ENCODE data around the gene PKIG. TPM values are rescaled to one million over a fixed set of nuclear protein-coding genes. Genes with fewer than 3 reads are reported as not detected.

Gene PKIG
- total and polyA plus RNA-seq, 2 experiments from 2014 or later, result 90.4 to 100 TPM

- no peaks in the 10 kb centered on the region for H3K9me3 ChIP-seq (ENCODE audit: low read depth)
- no peaks in the 10 kb centered on the region for H3K36me3 ChIP-seq
- no peak overlapping the region for H3K4me3 ChIP-seq
- H3K27me3 ChIP-seq, result no peaks in the 10 kb centered on the region
- H3K4me1 ChIP-seq (ENCODE audit: low read depth), result peaks cover 13% of the 10 kb centered on the region
- H3K27ac ChIP-seq, result no peak overlapping the region
- DNase-seq (ENCODE audit: low read depth in 1 of 2, low spot score in 1 of 2), result no peak
- no peak for TF ChIP-seq CTCF (IDR thresholded peaks at IDR 0.05; ENCODE audit: low read depth, low read length)
These were observed 58.9 kb downstream of the PKIG start for GRCh38 chr20:44641325-44641724.

- TF ChIP-seq CTCF (IDR thresholded peaks at IDR 0.05; ENCODE audit: low read depth, low read length), result no peak
- Histone ChIP-seq H3K9me3 (ENCODE audit: low read depth) (no peaks in the 10 kb centered on the region), H3K27ac (peak overlapping the region; percentile 80), H3K27me3 (no peaks in the 10 kb centered on the region), H3K4me3 (no peak overlapping the region), H3K4me1 (ENCODE audit: low read depth) (peaks cover 13% of the 10 kb centered on the region), H3K36me3 (no peaks in the 10 kb centered on the region)
- DNase-seq (ENCODE audit: low read depth in 1 of 2, low spot score in 1 of 2), result peak; percentile 69 to 97
These were observed 60.1 kb downstream of the PKIG start for GRCh38 chr20:44642203-44643153.

- Histone ChIP-seq H3K4me3 (no peak overlapping the region), H3K4me1 (ENCODE audit: low read depth) (peaks cover 13% of the 10 kb centered on the region), H3K36me3 (no peaks in the 10 kb centered on the region), H3K27me3 (no peaks in the 10 kb centered on the region), H3K9me3 (ENCODE audit: low read depth) (no peaks in the 10 kb centered on the region), H3K27ac (peak overlapping the region; percentile 80)
- no peak for DNase-seq (ENCODE audit: low read depth in 1 of 2, low spot score in 1 of 2)
- no peak for TF ChIP-seq CTCF (IDR thresholded peaks at IDR 0.05; ENCODE audit: low read depth, low read length)
These were observed 60.8 kb downstream of the PKIG start for GRCh38 chr20:44643154-44643519.

- TF ChIP-seq CTCF (IDR thresholded peaks at IDR 0.05; ENCODE audit: low read depth, low read length), result no peak
- no peaks in the 10 kb centered on the region for H3K36me3 ChIP-seq
- DNase-seq (ENCODE audit: low read depth in 1 of 2, low spot score in 1 of 2), result peak; percentile 41 to 88
- H3K27ac ChIP-seq, result no peak overlapping the region
- H3K27me3 ChIP-seq, result no peaks in the 10 kb centered on the region
- H3K9me3 ChIP-seq (ENCODE audit: low read depth), result no peaks in the 10 kb centered on the region
- H3K4me1 ChIP-seq (ENCODE audit: low read depth), result peaks cover 13% of the 10 kb centered on the region
- H3K4me3 ChIP-seq, result no peak overlapping the region
These were observed 61.3 kb downstream of the PKIG start for GRCh38 chr20:44643596-44644229.

- H3K4me3 ChIP-seq, result no peak overlapping the region
- H3K27me3 ChIP-seq, result no peaks in the 10 kb centered on the region
- no peaks in the 10 kb centered on the region for H3K36me3 ChIP-seq
- no peaks in the 10 kb centered on the region for H3K9me3 ChIP-seq (ENCODE audit: low read depth)
- peaks cover 13% of the 10 kb centered on the region for H3K4me1 ChIP-seq (ENCODE audit: low read depth)
- no peak for DNase-seq (ENCODE audit: low read depth in 1 of 2, low spot score in 1 of 2)
- H3K27ac ChIP-seq, result no peak overlapping the region
- TF ChIP-seq CTCF (IDR thresholded peaks at IDR 0.05; ENCODE audit: low read depth, low read length), result no peak
These were observed 61.8 kb downstream of the PKIG start for GRCh38 chr20:44644230-44644617.
